NT2/D1 (cell line): ENCODE data around the gene CDCP1.

Experiments used
- DNase-seq: peaks from one replicate; pipeline ENCODE4 v3.0.0-alpha.2; 2011; ENCODE audit warnings: low read depth, low spot score
- H3K27me3 ChIP-seq: 2 replicates; pipeline ENCODE4 v1.6.0; 2011; ENCODE audit warnings: mild to moderate bottlenecking; ENCODE audit not compliant: insufficient read length, insufficient read depth
- H3K36me3 ChIP-seq: 2 replicates; pipeline ENCODE4 v1.6.1; 2011; ENCODE audit warnings: mild to moderate bottlenecking, low read length, mixed read lengths; ENCODE audit not compliant: insufficient read depth, insufficient read length
- H3K4me1 ChIP-seq: 2 replicates; pipeline ENCODE4 v1.5.1; 2011; ENCODE audit not compliant: insufficient read depth, insufficient read length
- H3K4me3 ChIP-seq: 2 replicates; pipeline ENCODE4 v1.5.1; 2011; ENCODE audit warnings: low read depth; ENCODE audit not compliant: insufficient read length
- H3K9ac ChIP-seq: 2 replicates; pipeline ENCODE4 v1.6.0; 2011; ENCODE audit warnings: low read depth; ENCODE audit not compliant: insufficient read length
- H3K9me3 ChIP-seq: 2 replicates; pipeline ENCODE4 v1.5.1; 2011; ENCODE audit warnings: mild to moderate bottlenecking, low read length; ENCODE audit not compliant: insufficient read depth
- SUZ12 ChIP-seq: IDR thresholded peaks from 2 replicates; pipeline ENCODE4 v1.6.1; 2011; ENCODE audit not compliant: insufficient read length, insufficient read depth; ENCODE audit errors: extremely low read depth
- YY1 ChIP-seq: IDR thresholded peaks from 2 replicates; pipeline ENCODE4 v1.6.1; 2011; ENCODE audit not compliant: insufficient read length, insufficient read depth
- ZNF274 ChIP-seq: IDR thresholded peaks from 2 replicates; pipeline ENCODE4 v1.6.1; 2011; ENCODE audit warnings: mild to moderate bottlenecking, low read depth, low read length

Gene CDCP1

DNA sequence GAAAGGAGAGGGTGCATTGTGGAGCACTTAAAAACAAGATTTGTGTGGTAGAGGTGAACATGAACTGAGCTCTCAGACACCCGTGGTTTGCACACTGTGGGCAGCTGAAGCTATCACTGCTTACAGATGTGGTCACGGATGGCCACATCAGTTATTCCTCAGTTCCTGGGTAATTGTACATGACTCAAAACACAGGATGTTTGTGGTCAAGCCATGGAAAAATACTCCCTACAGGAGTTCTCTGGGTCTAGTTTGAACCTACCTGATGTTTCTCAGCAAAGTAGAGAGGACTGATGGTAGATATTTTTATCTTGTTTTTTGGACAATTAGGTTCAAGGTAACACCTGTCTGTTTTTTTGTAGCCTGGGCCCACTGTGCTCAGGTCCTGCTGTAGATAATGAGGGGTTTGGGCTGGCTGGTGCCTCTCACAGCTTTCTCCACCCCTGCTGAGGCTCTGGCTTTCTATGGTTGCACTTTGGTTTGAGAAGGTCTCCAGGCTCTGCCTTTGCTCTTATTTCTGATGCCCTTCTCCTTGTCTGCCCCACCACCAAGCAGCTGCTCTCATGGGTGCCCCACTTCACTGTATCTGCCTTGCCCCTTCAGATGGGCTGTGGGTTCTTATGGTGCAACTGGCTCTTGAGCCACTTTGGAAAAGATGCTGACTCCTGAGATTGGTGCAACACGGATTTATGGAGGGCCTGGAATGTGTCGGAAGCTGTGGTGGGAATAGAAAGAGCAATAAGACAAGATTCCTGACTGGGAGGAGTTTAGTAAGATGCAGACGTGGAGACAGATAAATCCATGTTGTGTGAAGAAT is 40.1 kb downstream of the CDCP1 start:
- Histone ChIP-seq H3K4me3 (no peak overlapping the region), H3K27me3 (no peaks in the 10 kb centered on the region), H3K36me3 (peaks cover 6% of the 10 kb centered on the region), H3K4me1 (peaks cover 2% of the 10 kb centered on the region), H3K9ac (no peak overlapping the region), H3K9me3 (no peaks in the 10 kb centered on the region)
- no peak for DNase-seq
- TF ChIP-seq ZNF274 (no peak), SUZ12 (no peak), YY1 (no peak)

DNA sequence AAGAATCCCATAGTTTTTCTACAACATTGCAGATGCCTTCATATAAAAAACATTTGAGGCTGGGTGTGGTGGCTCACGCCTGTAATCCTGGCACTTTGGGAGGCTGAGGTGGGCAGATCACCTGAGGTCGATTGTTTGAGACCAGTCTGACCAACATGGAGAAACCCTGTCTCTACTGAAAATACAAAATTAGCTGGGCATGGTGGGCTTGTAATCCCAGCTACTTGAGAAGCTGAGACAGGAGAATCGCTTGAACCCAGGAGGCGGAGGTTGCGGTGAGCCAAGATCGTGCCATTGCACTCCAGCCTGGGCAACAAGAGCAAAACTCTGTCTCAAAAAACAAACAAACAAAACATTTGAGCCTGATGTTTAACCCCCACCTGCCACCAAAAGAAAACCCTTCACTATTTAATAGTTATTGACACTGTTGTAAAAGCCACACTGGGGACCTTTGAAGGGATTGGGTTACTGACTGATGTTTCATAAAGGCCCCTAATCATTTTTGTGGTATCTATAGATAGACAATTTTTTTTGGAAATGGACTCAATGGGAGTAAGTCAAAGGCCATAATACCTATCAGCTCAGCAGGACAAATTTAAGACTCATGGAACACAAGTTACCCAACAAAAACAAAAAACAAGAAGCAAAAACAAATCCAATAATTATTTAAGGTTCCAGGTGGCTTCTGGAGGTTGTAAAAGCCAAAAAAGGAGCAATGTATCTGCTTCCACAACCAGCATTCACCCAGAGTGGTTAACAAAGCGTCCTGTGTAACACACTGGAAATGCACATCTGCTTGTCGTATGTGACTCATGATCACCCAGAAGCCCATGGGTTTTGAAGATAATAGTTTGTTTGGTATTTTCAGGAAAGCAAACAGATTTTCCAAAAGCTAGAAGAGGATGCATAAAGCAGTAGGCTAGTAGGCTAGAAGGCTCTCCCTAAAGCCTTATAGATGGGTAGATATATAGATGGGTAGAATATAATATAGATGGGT is 41.2 kb downstream of the CDCP1 start:
- TF ChIP-seq SUZ12, result no peak
- no peak for TF ChIP-seq ZNF274
- no peak for TF ChIP-seq YY1
- DNase-seq, result no peak
- no peaks in the 10 kb centered on the region for H3K9me3 ChIP-seq
- H3K9ac ChIP-seq, result no peak overlapping the region
- H3K4me1 ChIP-seq, result peaks cover 2% of the 10 kb centered on the region
- no peak overlapping the region for H3K4me3 ChIP-seq
- no peaks in the 10 kb centered on the region for H3K27me3 ChIP-seq
- no peaks in the 10 kb centered on the region for H3K36me3 ChIP-seq

DNA sequence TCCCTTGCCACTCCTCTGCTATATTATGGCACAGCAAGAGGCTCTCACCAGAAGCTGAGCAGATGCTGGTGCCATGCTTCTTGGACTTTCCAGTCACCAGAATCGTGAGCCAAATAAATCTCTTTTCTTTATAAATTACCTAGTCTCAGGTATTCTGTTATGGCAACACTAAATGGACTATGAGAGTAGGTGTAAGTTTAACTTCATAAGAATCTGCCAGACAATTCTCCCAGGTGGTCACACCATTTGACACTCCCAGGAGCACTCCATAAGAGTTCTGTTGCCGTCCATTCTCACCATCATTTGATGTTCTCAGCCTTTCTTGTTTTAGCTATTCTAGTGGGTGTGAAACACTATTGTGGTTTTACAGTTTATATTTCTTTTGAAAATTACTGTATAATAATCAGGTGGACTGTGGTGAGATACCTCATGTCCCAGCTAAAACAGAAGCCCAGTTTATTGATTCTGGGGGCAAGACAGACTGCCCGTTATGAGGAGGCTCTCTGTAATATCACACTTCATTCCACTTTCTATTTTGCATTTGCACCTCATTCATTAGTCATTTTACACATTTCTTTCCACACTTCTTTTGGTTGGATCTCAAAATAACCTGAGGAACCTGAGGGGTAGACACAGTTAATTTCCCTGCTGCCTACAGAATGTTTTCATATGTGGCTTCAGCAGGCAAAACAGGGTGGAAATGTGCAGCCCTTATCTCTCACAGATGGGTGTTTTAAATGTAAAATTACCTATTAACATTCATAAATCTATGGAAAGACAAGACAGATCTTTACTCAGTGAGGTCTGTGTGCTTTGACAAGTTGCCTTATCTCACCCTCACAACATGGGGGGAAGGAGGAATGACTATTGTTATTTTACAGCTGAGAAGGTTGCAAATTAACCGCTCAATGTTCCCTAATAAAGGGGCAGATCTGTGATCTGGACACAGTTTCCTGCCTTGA is 42.1 kb downstream of the CDCP1 start:
- DNase-seq, result no peak
- TF ChIP-seq ZNF274 (no peak), YY1 (no peak), SUZ12 (no peak)

DNA sequence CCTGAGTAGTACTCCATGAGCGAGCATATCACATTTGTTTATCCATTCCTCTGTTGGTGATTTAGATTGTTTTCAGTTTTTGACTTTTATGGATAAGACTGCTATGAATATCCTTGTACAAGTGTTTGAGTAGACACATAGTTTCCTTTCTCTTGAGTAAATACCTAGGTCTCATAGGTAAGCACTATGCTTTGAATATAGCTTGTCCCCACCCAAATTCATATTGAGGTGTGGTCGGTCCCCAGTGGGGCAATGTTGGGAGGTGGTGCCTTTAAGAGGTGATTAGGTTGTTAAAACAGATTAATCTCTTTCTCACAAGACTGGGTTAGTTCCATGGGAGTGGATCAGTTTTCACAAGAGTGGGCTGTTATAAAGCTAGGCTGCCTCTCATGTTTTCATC is 42.8 kb downstream of the CDCP1 start:
- Histone ChIP-seq H3K9me3 (no peaks in the 10 kb centered on the region), H3K4me3 (no peak overlapping the region), H3K36me3 (no peaks in the 10 kb centered on the region), H3K27me3 (no peaks in the 10 kb centered on the region), H3K4me1 (peaks cover 2% of the 10 kb centered on the region), H3K9ac (no peak overlapping the region)
- TF ChIP-seq YY1 (no peak), ZNF274 (no peak), SUZ12 (no peak)
- no peak for DNase-seq

More for the DNA sequence above, 42.1 kb downstream of the CDCP1 start:
- H3K27me3 ChIP-seq, result no peaks in the 10 kb centered on the region
- no peak overlapping the region for H3K4me3 ChIP-seq
- H3K36me3 ChIP-seq, result no peaks in the 10 kb centered on the region
- H3K4me1 ChIP-seq, result peaks cover 2% of the 10 kb centered on the region
- no peak overlapping the region for H3K9ac ChIP-seq
- no peaks in the 10 kb centered on the region for H3K9me3 ChIP-seq

DNA sequence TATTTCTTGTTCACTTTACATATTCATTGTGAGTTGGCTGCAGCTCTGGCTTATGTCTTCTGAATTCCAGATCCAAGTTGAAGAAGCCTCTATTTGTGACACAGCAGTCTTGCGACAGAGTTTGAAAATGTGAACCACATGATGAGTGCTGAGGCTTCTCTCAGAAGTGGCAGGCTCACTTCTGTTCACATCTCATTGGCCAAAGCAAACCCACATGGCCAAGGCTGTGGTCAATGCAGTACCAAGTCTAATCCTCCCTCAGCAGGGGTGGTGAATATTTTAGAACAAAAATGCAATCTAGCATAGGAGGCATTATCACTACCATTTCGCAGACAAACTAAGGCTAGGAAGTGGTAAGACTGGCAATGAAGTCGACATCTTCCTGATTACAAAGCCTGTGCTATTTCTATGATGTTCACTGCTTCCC is 45.2 kb downstream of the CDCP1 start:
- H3K9ac ChIP-seq, result no peak overlapping the region
- no peaks in the 10 kb centered on the region for H3K27me3 ChIP-seq
- no peaks in the 10 kb centered on the region for H3K9me3 ChIP-seq
- H3K4me1 ChIP-seq, result no peaks in the 10 kb centered on the region
- DNase-seq, result no peak
- no peak for TF ChIP-seq SUZ12
- TF ChIP-seq YY1, result no peak
- TF ChIP-seq ZNF274, result no peak
- H3K36me3 ChIP-seq, result no peaks in the 10 kb centered on the region
- no peak overlapping the region for H3K4me3 ChIP-seq

DNA sequence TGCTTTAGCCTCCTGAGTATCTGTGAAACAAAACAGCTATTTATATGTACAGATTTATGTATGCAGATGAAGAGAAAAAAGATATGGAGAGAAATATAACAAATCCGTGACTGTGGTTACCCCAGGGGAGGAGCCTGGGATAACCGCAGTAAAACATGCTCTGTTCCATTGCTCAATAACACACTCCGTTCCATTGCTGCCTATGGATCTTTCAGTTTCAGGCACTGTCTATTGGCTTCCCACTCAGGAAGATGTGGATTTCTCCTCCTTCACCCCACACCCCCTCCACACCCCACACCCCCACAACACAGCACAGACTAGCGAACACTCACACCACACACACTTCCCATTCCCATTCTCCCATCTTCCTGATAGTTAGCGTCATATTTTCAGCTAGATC is 47.9 kb downstream of the CDCP1 start:
- no peaks in the 10 kb centered on the region for H3K27me3 ChIP-seq
- no peak overlapping the region for H3K4me3 ChIP-seq
- peaks cover under 1% of the 10 kb centered on the region for H3K4me1 ChIP-seq
- peaks cover 3% of the 10 kb centered on the region for H3K36me3 ChIP-seq
- no peak for DNase-seq
- TF ChIP-seq SUZ12 (no peak), ZNF274 (no peak), YY1 (no peak)
- H3K9me3 ChIP-seq, result no peaks in the 10 kb centered on the region
- H3K9ac ChIP-seq, result no peak overlapping the region
